Measurements from ENCODE around the gene LRCH4. TPM values are rescaled to one million over a fixed set of nuclear protein-coding genes. Genes with fewer than 3 reads are reported as not detected.

Gene LRCH4
- total RNA-seq (2014; rRNA removed; shearing (Covaris generic)) = 30.3 and 39.2 TPM in 2 replicates
- 72.0 and 75.5 TPM in 2 replicates for total RNA-seq (2022)
- Bru-seq, nascent RNA = percentile 66 among the genes with signal in this experiment
- percentile 81 among the genes with signal in this experiment for BruChase-seq, experiment 1, labeled RNA remaining after a 6-hour chase
- BruChase-seq, experiment 2, labeled RNA remaining after a 2-hour chase = percentile 74 among the genes with signal in this experiment
- long read RNA-seq, transcript LRCH4-201 (18 exons, 2,552 nt) = major isoform, 51 of 95 reads
- long read RNA-seq, partial matches to known transcripts = 7 of 95 reads
- long read RNA-seq, other reads (novel, unspliced or antisense) = 35 of 95 reads

GRCh38 chr7:100585511-100586265 lies at the start of gene LRCH4:
TSS of gene LRCH4 (minus strand) at chr7:100586129. CDS start at chr7:100586100, 29 bp downstream.
- Histone ChIP-seq H4K20me1 (ENCODE audit: insufficient read depth, low read length) (no peaks in the 10 kb centered on the region), H3K4me3 (ENCODE audit: low read depth, low read length, poor library complexity, severe bottlenecking) (peak within 1 kb of the TSS; percentile 91), H3K27ac (ENCODE audit: low read depth, low read length, poor library complexity, severe bottlenecking) (peak within 1 kb of the TSS; percentile 92), H3K79me2 (ENCODE audit: insufficient read depth, low read depth, low read length) (peaks cover 18% of the 10 kb centered on the region; the same call in 1 of the 2 replicates), H3K9me3 (ENCODE audit: low read length) (no peaks in the 10 kb centered on the region), H2AFZ (ENCODE audit: low read length) (peak within 1 kb of the TSS; percentile 60), H3K36me3 (ENCODE audit: insufficient read depth, low read length) (peaks cover 22% of the 10 kb centered on the region), H3K9me2 (ENCODE audit: insufficient read depth, low read length) (no peaks in the 10 kb centered on the region), H3K4me1 (ENCODE audit: insufficient read depth, low read length, poor library complexity, severe bottlenecking) (peaks cover 29% of the 10 kb centered on the region), H3K4me2 (ENCODE audit: low read length) (peak within 1 kb of the TSS; percentile 98)
- TF ChIP-seq EZH2phosphoT487 (IDR thresholded peaks at IDR 0.05; ENCODE audit: borderline replicate concordance, low read depth, low read length) (no peak), CTCF (conservative IDR thresholded peaks at IDR 0.05; ENCODE audit: low read length) (no peak)
- ChIA-PET CTCF (ENCODE audit: unreplicated experiment) (interaction anchor here (1.0 to 1.6 kb wide), 3 partner anchors 18 to 135 kb away, joined by 4 to 12 read pairs (median 4); no protein-coding TSS in a partner anchor), POLR2A (interaction anchor here (0.6 to 3.1 kb wide), 21 partner anchors 10 to 305 kb away, joined by 3 to 13 read pairs (median 3); partner anchors contain the start of genes MOSPD3, POP7 and TSC22D4)
- peak; percentile 63 for DNase-seq (ENCODE audit: low spot score)
- BruUV-seq (replicated peaks) = no TSS peak
- intact Hi-C loops (cut with micrococcal nuclease; ENCODE audit: unreplicated experiment) = no loop called here

- ChIA-PET POLR2A (interaction anchor here (0.6 to 1.8 kb wide), 9 partner anchors 16 to 1167 kb away, joined by 3 to 9 read pairs (median 5); partner anchors contain the start of genes FBXO24, LRCH4 and MOSPD3), CTCF (ENCODE audit: unreplicated experiment) (interaction anchor here (0.6 to 2.7 kb wide), 5 partner anchors 9 to 60 kb away, joined by 3 to 8 read pairs (median 5); partner anchors contain the start of gene MOSPD3)
- peak overlapping the region; percentile 91 for H2AFZ ChIP-seq (ENCODE audit: low read length)
- peaks cover 7% of the 10 kb centered on the region for H3K4me1 ChIP-seq (ENCODE audit: insufficient read depth, low read length, poor library complexity, severe bottlenecking)
- peak overlapping the region; percentile 73 for H3K4me3 ChIP-seq (ENCODE audit: low read depth, low read length, poor library complexity, severe bottlenecking)
- peak; percentile 84 for DNase-seq (ENCODE audit: low spot score)
- no peaks in the 10 kb centered on the region for H3K9me3 ChIP-seq (ENCODE audit: low read length)
- H4K20me1 ChIP-seq (ENCODE audit: insufficient read depth, low read length) = no peaks in the 10 kb centered on the region
- no peaks in the 10 kb centered on the region for H3K9me2 ChIP-seq (ENCODE audit: insufficient read depth, low read length)
- TF ChIP-seq EZH2phosphoT487 (IDR thresholded peaks at IDR 0.05; ENCODE audit: borderline replicate concordance, low read depth, low read length) (no peak), CTCF (conservative IDR thresholded peaks at IDR 0.05; ENCODE audit: low read length) (peak; percentile 64)
- no peaks in the 10 kb centered on the region for H3K36me3 ChIP-seq (ENCODE audit: insufficient read depth, low read length)
- no peaks in the 10 kb centered on the region for H3K79me2 ChIP-seq (ENCODE audit: insufficient read depth, low read depth, low read length)
- BruUV-seq (replicated peaks) = TSS peak; percentile 84
- peak overlapping the region; percentile 79 for H3K4me2 ChIP-seq (ENCODE audit: low read length)
- H3K27ac ChIP-seq (ENCODE audit: low read depth, low read length, poor library complexity, severe bottlenecking) = peak overlapping the region; percentile 44
- intact Hi-C loops (cut with micrococcal nuclease; ENCODE audit: unreplicated experiment) = loop anchor here (1.0 kb wide), 1 partner anchor 58 kb away; no protein-coding TSS in a partner anchor
These were observed 47.2 kb upstream of the LRCH4 start for GRCh38 chr7:100632951-100633717.
